ENCODE data around the gene OR2T11. TPM values are rescaled to one million over a fixed set of nuclear protein-coding genes. Genes with fewer than 3 reads are reported as not detected.
"Not testable (repeated sequence)": the region's sequence is repeated elsewhere in the genome, so short reads cannot be mapped to it uniquely, and the experiment has no call there.

OR2T11 gene
- total RNA-seq (not detected in 2 replicates), polyA plus RNA-seq (not detected in 2 replicates), polyA minus RNA-seq (not detected in 2 replicates), Bru-seq, nascent RNA (not detected), BruChase-seq, experiment 1, labeled RNA remaining after a 6-hour chase (not detected), BruChase-seq, experiment 2, labeled RNA remaining after a 2-hour chase (not detected)
- not detected in 2 replicates for polyA plus RNA-seq (2011; cell fraction: cytosol; rRNA removed)
- not detected in 2 replicates for polyA plus RNA-seq (2011; cell fraction: nucleus; rRNA removed)
- not detected in 2 replicates for polyA plus RNA-seq (2012)
- polyA minus RNA-seq (2011; cell fraction: cytosol; rRNA and poly(A)+ RNA removed) = not detected
- not detected in 2 replicates for polyA minus RNA-seq (2011; cell fraction: nucleus; rRNA and poly(A)+ RNA removed)
- long read RNA-seq = 0 reads

- H3K9me1 ChIP-seq (replicated peaks; ENCODE audit: control insufficient read depth, extremely low read depth, insufficient read depth, low read length); H3K79me2 ChIP-seq (ENCODE audit: control insufficient read depth, insufficient read depth, low read length); CTCF ChIA-PET; H3K4me1 ChIP-seq (ENCODE audit: control insufficient read depth, extremely low read depth, insufficient read depth, low read length); DNase-seq (ENCODE audit: low read depth, low spot score); H3K4me2 ChIP-seq (ENCODE audit: insufficient read depth, low read length); H3K9me3 ChIP-seq (replicated peaks; ENCODE audit: control insufficient read depth, insufficient read depth, low read length); H2AFZ ChIP-seq (ENCODE audit: low read depth, low read length); H3K9ac ChIP-seq (replicated peaks; ENCODE audit: extremely low read depth, insufficient read depth, low read length); H4K20me1 ChIP-seq (replicated peaks; ENCODE audit: control insufficient read depth, extremely low read depth, insufficient read depth, low read length); dilution Hi-C loops (cut with MboI; ENCODE audit: extremely low pct_ligation_motif_present, low sequenced_read_pairs); FAIRE-seq; H3K4me3 ChIP-seq (replicated peaks in 1 of 3; ENCODE audit: insufficient read depth in 1 of 3, low read depth in 1 of 3, low read length in 3 of 3); BruUV-seq (replicated peaks); POLR2A ChIA-PET; intact Hi-C loops (cut with micrococcal nuclease); H3K27ac ChIP-seq (ENCODE audit: insufficient read depth, low read depth, low read length); H3K36me3 ChIP-seq (ENCODE audit: control insufficient read depth in 2 of 2, extremely low read depth in 1 of 2, insufficient read depth in 2 of 2, low read length in 2 of 2); H3K27me3 ChIP-seq (ENCODE audit: control insufficient read depth in 2 of 2, insufficient read depth in 2 of 2, low read length in 2 of 2): not testable (repeated sequence)
Measured at GRCh38 chr1:248634991-248635390, at the start of gene OR2T11. Gene OR2T11, minus strand, starts transcription at chr1:248635091. Its CDS starts 7,963 bp downstream, at chr1:248627128.

GRCh38 chr1:248681651-248682050 lies 46.8 kb upstream of the OR2T11 start:
- Histone ChIP-seq H2AFZ (ENCODE audit: low read depth, low read length) (no peak overlapping the region), H3K36me3 (ENCODE audit: control insufficient read depth in 2 of 2, extremely low read depth in 1 of 2, insufficient read depth in 2 of 2, low read length in 2 of 2) (no peaks in the 10 kb centered on the region), H3K9me1 (replicated peaks; ENCODE audit: control insufficient read depth, extremely low read depth, insufficient read depth, low read length) (no peaks in the 10 kb centered on the region), H3K27ac (ENCODE audit: insufficient read depth, low read depth, low read length) (no peak overlapping the region), H3K27me3 (ENCODE audit: control insufficient read depth in 2 of 2, insufficient read depth in 2 of 2, low read length in 2 of 2) (no peaks in the 10 kb centered on the region), H3K9me3 (replicated peaks; ENCODE audit: control insufficient read depth, insufficient read depth, low read length) (peaks cover 3% of the 10 kb centered on the region), H3K79me2 (ENCODE audit: control insufficient read depth, insufficient read depth, low read length) (no peaks in the 10 kb centered on the region), H4K20me1 (replicated peaks; ENCODE audit: control insufficient read depth, extremely low read depth, insufficient read depth, low read length) (no peaks in the 10 kb centered on the region), H3K4me3 (replicated peaks in 1 of 3; ENCODE audit: insufficient read depth in 1 of 3, low read depth in 1 of 3, low read length in 3 of 3) (no peak overlapping the region), H3K9ac (replicated peaks; ENCODE audit: extremely low read depth, insufficient read depth, low read length) (no peak overlapping the region), H3K4me2 (ENCODE audit: insufficient read depth, low read length) (no peak overlapping the region), H3K4me1 (ENCODE audit: control insufficient read depth, extremely low read depth, insufficient read depth, low read length) (no peaks in the 10 kb centered on the region)
- DNase-seq (ENCODE audit: low read depth, low spot score) (no peak), FAIRE-seq (no peak)
- TF ChIP-seq GATA2 (IDR thresholded peaks at IDR 0.05; ENCODE audit: insufficient read depth, insufficient read length, low read depth, low read length) = no peak
- TF ChIP-seq EZH2 (IDR thresholded peaks at IDR 0.05; ENCODE audit: borderline replicate concordance, low read depth, low read length, severe bottlenecking) = no peak
- no peak for TF ChIP-seq MYC (IDR thresholded peaks at IDR 0.05; ENCODE audit: low read depth, low read length)
- no peak for TF ChIP-seq POLR2AphosphoS5 (IDR thresholded peaks at IDR 0.05; ENCODE audit: insufficient read depth, low read depth, low read length)
- TF ChIP-seq JUN (IDR thresholded peaks at IDR 0.05; ENCODE audit: borderline replicate concordance, insufficient read depth, insufficient read length, low read depth) = no peak
- no peak for TF ChIP-seq CTCF (IDR thresholded peaks at IDR 0.05; ENCODE audit: extremely low read depth in 1 of 2, insufficient read depth in 1 of 2, low read depth in 1 of 2, low read length in 2 of 2)
- TF ChIP-seq POLR2A (IDR thresholded peaks at IDR 0.05; ENCODE audit: low read depth, low read length) = no peak
- no peak for TF ChIP-seq MAX (IDR thresholded peaks at IDR 0.05; ENCODE audit: insufficient read depth, insufficient read length)
- no peak for TF ChIP-seq FOS (IDR thresholded peaks at IDR 0.05; ENCODE audit: borderline replicate concordance, insufficient read depth, low read length)
- CTCF ChIA-PET = no interaction called here
- no TSS peak for BruUV-seq (replicated peaks)
- POLR2A ChIA-PET = no interaction called here
- intact Hi-C loops (cut with micrococcal nuclease) (no loop called here), dilution Hi-C loops (cut with MboI; ENCODE audit: extremely low pct_ligation_motif_present, low sequenced_read_pairs) (no loop called here)

Measured in endothelial cell of umbilical vein (primary cell).